Activated CD8-positive, alpha-beta memory T cell treated with anti-CD3 and anti-CD28 coated beads, Interleukin-2, amount 50 U/mL, for 48 hours (primary cell): Measurements from ENCODE around the gene C9orf43.
A peak's percentile ranks its signal among the peaks of the same experiment; 100 is the strongest.
"Not testable (repeated sequence)": the region's sequence is repeated elsewhere in the genome, so short reads cannot be mapped to it uniquely, and the experiment has no call there.

Experiments used
- DNase-seq: peaks from one replicate; pipeline ENCODE4 v3.0.0-alpha.2; 2020

Gene C9orf43

GRCh38 chr9:113381909-113382411 lies 28.6 kb upstream of the C9orf43 start:
- no peak for DNase-seq

- DNase-seq = no peak
These were observed 23.8 kb upstream of the C9orf43 start for GRCh38 chr9:113386571-113387393.

- DNase-seq = no peak
These were observed 22.9 kb upstream of the C9orf43 start for GRCh38 chr9:113387560-113388230.

GRCh38 chr9:113388833-113389232 lies 21.7 kb upstream of the C9orf43 start:
- no peak for DNase-seq

DNA sequence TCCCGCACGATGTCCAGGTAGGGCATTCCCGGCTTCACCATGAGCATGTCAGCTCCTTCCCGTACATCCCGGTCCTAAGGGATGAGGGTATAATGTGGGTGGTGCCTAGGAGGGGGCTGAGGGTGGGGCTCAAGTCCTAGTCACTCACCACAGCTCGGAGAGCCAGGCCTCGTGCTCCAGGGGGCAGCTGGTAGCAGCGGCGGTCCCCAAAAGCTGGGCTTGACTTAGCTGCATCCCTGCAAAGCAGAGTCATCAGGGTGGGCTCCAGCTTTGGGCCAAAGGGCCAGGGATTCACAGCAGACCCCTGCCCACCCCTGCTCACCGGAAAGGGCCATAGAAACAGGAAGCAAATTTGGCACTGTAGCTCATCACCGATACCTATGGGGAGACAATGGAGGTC lies 21.1 kb upstream of the C9orf43 start:
- DNase-seq = no peak

GRCh38 chr9:113390192-113390960 lies 20.2 kb upstream of the C9orf43 start:
- DNase-seq = no peak

- DNase-seq = no peak
These were observed 18.6 kb upstream of the C9orf43 start for GRCh38 chr9:113391917-113392316.

DNA sequence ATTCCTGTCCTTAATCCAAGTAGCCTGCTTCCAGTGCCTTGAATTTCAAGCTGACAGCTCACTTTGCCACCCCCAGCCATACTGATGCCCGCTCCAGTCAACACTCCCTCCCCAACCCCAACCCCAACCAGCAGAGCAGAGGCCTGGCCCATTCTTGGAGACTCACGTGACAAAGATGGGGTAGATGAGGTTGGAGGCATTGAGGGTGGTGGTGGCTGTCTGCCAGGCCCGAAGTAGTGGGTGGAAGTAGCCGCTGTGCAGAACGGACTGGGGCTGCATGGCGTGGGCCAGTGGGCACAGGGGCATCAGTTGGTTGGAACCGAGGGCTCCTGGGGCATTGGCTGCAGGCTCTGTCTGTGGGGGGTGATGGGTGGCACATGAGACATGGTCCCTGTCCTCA lies 17.3 kb upstream of the C9orf43 start:
- DNase-seq = no peak

DNA sequence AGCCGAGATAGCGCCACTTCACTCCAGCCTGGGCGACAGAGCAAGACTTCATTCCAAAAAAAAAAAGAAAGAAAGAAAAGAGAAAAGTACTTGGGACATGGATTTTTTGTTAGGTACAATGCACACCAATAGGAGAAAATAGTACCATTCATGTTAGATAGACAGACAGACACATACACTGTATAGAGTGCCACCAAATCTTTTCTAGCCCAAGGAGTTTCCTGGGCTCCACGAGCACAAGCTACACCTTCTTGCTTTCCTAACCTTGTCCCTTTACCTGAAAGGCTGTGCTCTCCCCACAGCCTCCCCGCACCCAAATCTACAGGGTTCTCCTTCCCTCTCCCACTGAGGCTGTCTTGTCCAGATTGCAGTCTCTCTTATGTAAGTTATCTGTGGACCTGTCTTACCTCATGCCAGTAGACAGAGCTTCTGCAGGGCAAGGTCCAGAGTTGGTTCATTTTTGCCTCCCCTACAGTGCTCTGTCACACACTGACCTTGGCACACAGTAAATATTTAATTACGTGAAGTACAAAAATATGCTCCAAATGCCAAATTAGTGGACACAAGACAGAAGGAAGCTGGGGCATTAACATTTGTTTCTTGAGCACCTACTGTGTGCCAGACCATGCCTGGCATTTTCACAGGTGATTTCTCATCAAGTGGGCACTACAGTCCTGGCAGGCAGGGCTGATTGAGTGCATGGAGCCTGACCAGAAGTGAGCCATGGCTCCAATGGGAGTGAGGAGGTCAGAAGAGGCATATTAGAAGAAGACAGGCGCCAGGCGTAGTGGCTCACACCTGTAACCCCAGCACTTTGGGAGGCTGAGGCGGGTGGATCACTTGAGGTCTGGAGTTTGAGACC lies 15.3 kb upstream of the C9orf43 start:
- DNase-seq = no peak

DNA sequence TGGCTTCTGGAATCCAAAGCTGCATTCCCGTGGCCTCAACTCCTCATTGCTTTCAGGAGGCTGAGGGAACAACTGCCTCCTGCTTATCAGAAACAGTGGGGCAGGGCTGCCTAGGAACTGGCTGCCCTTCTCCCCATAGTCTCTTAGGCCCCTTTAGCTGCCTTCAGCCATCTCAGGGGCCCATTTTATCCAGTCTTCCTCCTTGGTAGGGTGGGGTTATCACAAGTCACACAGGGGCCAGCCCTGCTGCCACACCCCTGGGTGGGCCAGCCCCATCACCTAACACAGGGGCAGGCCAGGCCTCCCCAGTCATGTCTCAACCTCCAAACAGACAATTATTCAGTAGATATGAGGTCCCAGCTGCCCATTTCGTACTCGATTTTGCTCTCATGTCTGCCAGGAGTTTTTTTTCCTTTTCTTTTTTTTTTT lies 13.3 kb upstream of the C9orf43 start:
- DNase-seq = no peak

- DNase-seq = no peak
These were observed 11.8 kb upstream of the C9orf43 start for GRCh38 chr9:113398796-113399195.

GRCh38 chr9:113399646-113400200 lies 10.8 kb upstream of the C9orf43 start:
- DNase-seq = no peak

DNA sequence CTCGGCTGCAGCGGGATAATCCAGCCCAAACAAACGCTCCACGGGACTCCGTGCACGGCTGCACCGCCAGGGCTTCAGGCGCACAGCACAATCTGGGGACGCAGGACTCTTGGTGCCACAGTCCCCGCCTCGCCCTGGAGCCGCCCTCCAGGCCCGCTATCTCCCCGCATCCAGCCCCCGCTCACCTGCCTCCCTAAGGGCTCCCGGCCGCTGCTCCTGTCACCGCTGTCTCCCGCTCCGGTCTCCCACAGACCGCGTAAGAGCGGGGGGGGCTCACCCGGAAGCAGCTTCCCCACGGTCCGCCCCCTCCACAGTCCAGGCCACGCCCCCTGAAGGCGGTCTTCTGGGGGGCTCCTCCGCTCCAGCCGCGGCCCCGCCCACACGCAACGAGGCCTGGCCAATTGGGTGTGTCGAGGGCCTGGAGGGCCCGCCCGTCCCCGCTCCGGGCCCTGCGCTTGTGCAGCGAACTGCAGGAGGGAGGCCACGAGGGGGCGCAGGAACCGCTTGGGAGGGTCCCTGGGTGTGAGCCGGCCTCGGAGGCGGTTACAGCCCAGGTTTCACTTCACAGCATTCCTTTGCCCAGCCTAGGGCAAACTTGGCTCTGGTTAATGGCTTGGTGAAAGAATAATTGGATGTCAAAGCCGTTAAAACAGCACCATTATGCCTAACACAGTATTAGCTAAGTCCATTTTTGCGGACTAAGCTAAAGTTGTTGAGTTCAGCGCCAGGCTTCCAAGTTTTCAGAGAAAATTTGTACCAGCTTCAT lies 9.3 kb upstream of the C9orf43 start, which contains the start of gene ALAD:
Gene ALAD (minus strand): TSS at position 258 of the 766 bp plus-strand sequence. CDS start 7,725 bp downstream, outside the sequence.
- DNase-seq = peak; percentile 99

GRCh38 chr9:113403646-113404045 lies 6.9 kb upstream of the C9orf43 start:
- no peak for DNase-seq

DNA sequence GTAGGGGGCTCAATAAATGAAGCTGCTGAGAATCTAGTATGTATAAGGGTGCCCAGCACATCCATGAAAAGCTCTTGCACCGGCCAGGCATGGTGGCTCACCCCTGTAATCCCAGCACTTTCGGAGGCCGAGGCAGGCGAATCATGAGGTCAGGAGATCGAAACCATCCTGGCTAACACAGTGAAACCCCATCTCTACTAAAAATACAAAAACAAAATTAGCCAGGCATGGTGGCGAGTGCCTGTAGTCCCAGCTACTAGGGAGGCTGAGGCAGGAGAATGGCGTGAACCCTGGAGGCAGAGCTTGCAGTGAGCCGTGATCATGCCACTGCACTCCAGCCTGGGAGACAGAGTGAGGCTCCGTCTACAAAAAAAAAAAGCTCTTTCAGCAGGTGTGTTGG lies 4.2 kb upstream of the C9orf43 start:
- not testable (repeated sequence) for DNase-seq

DNA sequence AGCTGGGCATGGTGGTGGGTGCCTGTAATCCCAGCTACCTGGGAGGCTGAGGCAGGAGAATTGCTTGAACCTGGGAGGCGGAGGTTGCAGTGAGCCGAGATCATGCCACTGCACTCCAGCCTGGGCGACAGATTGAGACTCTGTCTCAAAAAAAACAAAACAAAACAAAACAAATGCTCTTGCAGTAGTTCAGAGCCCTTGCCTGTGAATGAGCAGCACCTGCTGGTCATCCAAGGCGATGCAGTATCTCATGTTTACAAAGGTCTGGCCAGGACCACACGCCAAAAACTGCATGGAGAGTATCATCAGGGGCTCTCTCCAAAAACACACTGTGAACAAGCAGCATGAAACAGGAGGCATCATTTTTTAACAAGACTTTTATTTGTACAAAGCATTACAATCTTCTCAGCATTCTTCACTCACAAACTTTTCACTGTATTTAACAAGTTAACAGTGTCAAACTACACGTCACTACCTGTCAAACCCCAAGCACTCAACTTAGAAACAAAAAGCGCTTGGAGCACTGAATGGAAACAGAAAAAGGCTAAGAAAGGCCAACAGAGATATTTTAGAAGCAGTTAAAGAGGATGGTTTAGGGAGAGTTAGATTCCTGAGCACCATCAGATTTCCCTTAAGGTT lies 3.6 kb upstream of the C9orf43 start:
- DNase-seq = not testable (repeated sequence)

- no peak for DNase-seq
These were observed 1.1 kb upstream of the C9orf43 start for GRCh38 chr9:113409481-113409880.

- DNase-seq = no peak
These were observed 702 bp upstream of the C9orf43 start for GRCh38 chr9:113409883-113410206.

- no peak for DNase-seq
These were observed 5.7 kb downstream of the C9orf43 start for GRCh38 chr9:113416149-113416721.

DNA sequence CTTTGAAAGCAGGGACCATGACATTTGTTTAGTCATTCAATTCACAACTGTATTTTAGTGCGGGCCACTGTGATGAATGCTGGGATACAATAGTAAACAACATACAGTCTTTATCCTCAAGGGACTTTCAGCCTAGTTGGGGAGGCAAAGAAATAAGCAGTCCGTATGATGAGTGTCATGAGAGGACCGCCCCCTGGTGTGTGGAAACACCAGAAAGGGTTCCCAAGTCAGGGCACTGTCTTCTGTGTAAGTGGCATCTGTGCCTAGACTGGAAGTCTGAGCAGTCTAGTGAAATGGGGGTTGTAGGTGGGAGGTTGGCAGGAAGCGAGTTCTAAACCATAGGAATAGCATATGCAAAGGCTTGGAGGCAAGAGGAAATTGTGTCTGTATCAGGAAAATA lies 6.8 kb downstream of the C9orf43 start:
- no peak for DNase-seq
